Small intestine (tissue), 7 donors: ENCODE measurements around the gene CABP4. TPM values are rescaled to one million over a fixed set of nuclear protein-coding genes. Genes with fewer than 3 reads are reported as not detected.

ENCODE experiments used
- DNase-seq, 2 donors: peaks; one replicate each; pipeline versions ENCODE4 v3.0.0 to v3.0.0-alpha.2; 2013
- FAIRE-seq: peaks from 2 replicates; lab custom pipeline; 2012; peaks lifted over from hg19 to GRCh38; lab: Jason Lieb, UNC
- H3K27ac ChIP-seq, 3 donors: one replicate each; pipeline ENCODE4 v1.5.1; 2013; ENCODE audit warnings: low read length in 2 of 3, mild to moderate bottlenecking in 2 of 3, control low read depth in 1 of 3, inconsistent platforms in 1 of 3, low read depth in 1 of 3, moderate library complexity in 1 of 3
- H3K27me3 ChIP-seq, 3 donors: one replicate each; pipeline ENCODE4 v1.6.1; 2013; ENCODE audit warnings: low read length in 3 of 3, inconsistent platforms in 1 of 3; ENCODE audit not compliant: control insufficient read depth in 3 of 3, insufficient read depth in 3 of 3
- H3K36me3 ChIP-seq, 3 donors: one replicate each; pipeline ENCODE4 v1.6.1; 2013; ENCODE audit warnings: low read length in 3 of 3, inconsistent platforms in 1 of 3, low read depth in 1 of 3, mild to moderate bottlenecking in 1 of 3, moderate library complexity in 1 of 3; ENCODE audit not compliant: control insufficient read depth in 3 of 3, insufficient read depth in 2 of 3
- H3K4me1 ChIP-seq, 3 donors: one replicate each; pipeline ENCODE4 v1.6.1; 2013; ENCODE audit warnings: low read length in 2 of 3, inconsistent platforms in 1 of 3, low read depth in 1 of 3, mild to moderate bottlenecking in 1 of 3, moderate library complexity in 1 of 3; ENCODE audit not compliant: control insufficient read depth in 3 of 3, insufficient read depth in 2 of 3
- H3K4me3 ChIP-seq, 3 donors: one replicate each; pipeline ENCODE4 v1.5.1; 2013; ENCODE audit warnings: low read length in 3 of 3, control low read depth in 1 of 3, inconsistent platforms in 1 of 3, low read depth in 1 of 3, mild to moderate bottlenecking in 1 of 3, moderate library complexity in 1 of 3
- H3K9me3 ChIP-seq, 2 donors: one replicate each; pipeline ENCODE4 v1.6.1; 2013; ENCODE audit warnings: low read depth in 1 of 2, low read length in 1 of 2; ENCODE audit not compliant: control insufficient read depth in 2 of 2, insufficient read depth in 1 of 2
- WGBS, 3 donors: extraction: QIAGEN DNeasy Blood & Tissue Kit; methylation state at CpG; one replicate each; pipeline ENCODE4 v1.1.7; 2013; 5-methylcytosine and 5-hydroxymethylcytosine counted together
- polyA plus RNA-seq, 4 donors: library from polyadenylated mRNA; stranded (reverse) in 3 of 4; unstranded in 1 of 4; fragments of 200-250 nt in 3 of 4; fragments of 120-200 nt in 1 of 4; gene quantifications; one replicate each; pipeline versions ENCODE4 v1.2.1 to v1.2.3, GENCODE V29; 2013
- donor health status: healthy with polysubstance abuse.
- donor health status: control.
- donor health status: control.
- donor health status: Bipolar disorder and iron deficiency.
- donor health status: healthy.

Gene CABP4
- polyA plus RNA-seq, 4 donors: 0.27 to 1.1 (median 0.41) TPM; not detected in 1

DNA sequence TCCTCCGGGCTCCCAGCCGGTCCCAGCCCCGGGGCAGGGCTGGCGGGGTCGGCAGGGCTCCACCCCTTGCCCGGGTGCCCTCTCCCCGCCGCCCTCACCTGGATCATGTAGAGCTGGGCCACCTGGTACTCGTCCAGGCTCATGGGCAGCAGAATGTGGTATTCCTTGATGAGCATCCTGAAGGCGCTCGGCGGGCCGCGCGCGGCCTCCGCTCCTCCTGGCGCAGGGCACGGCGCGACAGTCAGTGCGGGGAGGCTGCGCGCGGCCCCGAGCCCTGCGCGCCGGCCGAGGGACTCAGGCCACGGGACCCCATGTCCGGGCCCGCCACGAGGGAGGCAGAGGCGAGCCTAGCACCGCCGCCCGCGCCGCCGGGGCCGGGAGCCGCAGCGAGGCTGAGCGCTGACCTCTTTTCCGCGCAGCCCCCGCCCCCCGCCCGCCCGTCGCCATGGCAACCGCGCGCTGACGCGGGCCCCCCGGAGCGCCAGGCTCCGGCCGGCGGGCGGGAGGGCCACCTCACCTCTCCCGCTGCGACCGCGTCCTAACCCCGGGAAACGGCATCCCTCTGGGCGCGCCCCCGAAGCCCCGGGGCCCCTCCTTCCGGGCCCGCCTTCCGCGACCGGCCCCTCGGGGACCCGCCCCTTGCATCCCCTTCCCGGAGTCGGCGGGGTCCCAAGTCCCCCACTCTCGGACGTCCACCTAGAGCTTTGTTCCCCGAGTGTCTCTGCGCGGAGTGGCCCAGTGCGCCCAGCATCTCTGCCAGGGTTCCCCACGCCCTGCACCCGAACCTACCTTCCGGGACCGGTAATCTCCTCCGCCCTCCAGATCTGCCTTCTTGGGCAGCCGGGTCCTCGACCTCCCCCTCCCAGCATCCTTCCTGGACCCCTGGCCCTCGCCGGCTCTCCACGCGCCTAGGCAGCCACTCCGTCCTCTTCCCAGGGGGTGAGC is 49.1 kb downstream of the CABP4 start:
- FAIRE-seq (no peak), DNase-seq (peak; percentile 44 to 64)
- Histone ChIP-seq H3K27ac (peak overlapping the region; percentile 95 to 100 (median 97)), H3K9me3 (no peaks in the 10 kb centered on the region), H3K27me3 (no peaks in the 10 kb centered on the region), H3K4me3 (peak overlapping the region; percentile 68 to 86 (median 68)), H3K36me3 (peaks cover 0 to 55% (median 3%) of the 10 kb centered on the region in 3 donors), H3K4me1 (peaks cover 0 to 46% (median 8%) of the 10 kb centered on the region in 3 donors)
- WGBS, 3 donors: 1 to 2% (median 2%) methylated on average over 74 to 101 of the region's 101 CpGs

DNA sequence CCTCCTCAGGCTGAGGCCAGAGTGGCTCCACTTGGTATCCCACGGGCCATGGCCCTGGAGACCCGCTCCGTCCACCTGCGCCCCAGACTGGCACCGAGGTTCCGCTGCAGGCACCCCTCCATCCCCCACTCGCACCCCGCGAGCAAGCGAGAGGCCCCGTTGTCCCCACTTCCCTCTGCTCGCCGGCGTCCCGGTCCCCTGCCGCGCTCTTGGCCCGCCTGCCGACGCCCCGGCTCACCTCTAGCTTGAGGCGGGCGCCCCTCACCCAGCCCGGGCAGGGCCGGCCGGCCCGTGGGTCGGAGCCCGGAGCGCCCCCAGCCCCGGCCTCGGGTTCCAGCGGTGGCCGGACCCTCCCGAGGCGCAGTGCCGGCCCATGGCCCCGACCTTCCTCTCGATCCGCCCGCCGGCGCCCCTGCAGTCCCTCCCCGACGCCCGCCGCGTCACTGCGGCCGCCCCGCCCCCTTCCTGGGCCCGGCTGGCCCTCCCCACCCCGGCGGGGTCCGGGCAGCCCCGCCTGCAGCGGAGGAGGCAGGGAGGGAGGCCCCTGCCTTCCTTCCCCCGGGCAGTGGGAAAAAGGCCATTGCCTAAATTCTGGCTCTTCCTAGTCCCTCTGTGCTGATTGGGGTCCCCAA is 49.9 kb downstream of the CABP4 start, which contains the start of gene PITPNM1:
PITPNM1 (minus strand) TSS at position 414 of the 632 bp plus-strand sequence. CDS start 1,183 bp downstream, outside the sequence.
- no peaks in the 10 kb centered on the region for H3K27me3 ChIP-seq
- peak within 1 kb of the TSS; percentile 68 to 86 (median 83) for H3K4me3 ChIP-seq
- H3K4me1 ChIP-seq: peaks cover 0 to 54% (median 8%) of the 10 kb centered on the region in 3 donors
- peak; percentile 79 to 89 for DNase-seq
- FAIRE-seq: no peak
- H3K9me3 ChIP-seq: no peaks in the 10 kb centered on the region
- WGBS, 3 donors: 0 to 1% (median 1%) methylated on average over 35 to 58 of the region's 58 CpGs
- peaks cover 0 to 47% (median 3%) of the 10 kb centered on the region in 3 donors for H3K36me3 ChIP-seq
- peak within 1 kb of the TSS; percentile 95 to 100 (median 97) for H3K27ac ChIP-seq

DNA sequence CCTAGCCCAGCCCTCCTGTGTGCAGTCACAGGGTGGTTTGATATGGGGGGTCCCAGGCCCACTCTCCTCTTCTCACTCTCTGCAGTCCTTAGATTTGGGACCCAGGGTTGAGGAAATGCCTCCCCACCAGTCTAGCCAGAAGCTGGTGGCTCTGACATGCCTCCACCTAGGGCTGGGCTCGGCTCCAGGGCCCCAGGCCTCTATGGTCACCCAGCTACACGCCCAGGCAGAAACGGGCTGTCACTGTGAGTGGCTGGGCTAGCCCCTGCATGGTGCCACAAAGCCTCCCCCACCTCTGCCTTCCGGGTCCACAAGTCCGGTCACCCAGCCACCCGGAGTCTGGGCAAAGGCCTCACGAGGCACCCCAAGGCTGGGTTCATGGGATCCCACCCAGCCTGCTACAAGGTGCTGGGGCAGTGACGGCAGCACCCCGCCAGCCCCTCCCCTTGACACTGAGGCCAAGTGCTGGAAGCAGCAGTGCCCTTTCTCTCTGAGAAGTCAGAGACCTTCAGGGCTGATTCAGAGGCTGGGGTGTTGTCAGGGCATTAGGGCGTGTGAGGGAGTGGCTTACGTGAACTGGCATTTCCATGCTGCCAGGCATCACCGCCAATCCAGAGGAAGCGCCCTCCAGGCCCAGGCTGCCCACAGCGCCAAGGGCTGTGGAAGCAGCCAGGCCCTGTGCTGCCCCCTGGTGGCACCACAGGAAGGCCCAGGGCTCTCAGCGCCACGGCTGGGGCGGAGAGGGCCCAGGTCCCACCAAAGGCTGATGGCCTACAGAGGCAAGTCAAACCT is 50.6 kb downstream of the CABP4 start:
- Histone ChIP-seq H3K4me1 (peaks cover 2 to 60% (median 8%) of the 10 kb centered on the region in 3 donors), H3K27ac (peak overlapping the region; percentile 94 to 100 (median 97)), H3K36me3 (peaks cover 0 to 42% (median 3%) of the 10 kb centered on the region in 3 donors), H3K27me3 (no peaks in the 10 kb centered on the region), H3K4me3 (peak overlapping the region in 2 of 3 donors; percentile 83 to 86), H3K9me3 (no peaks in the 10 kb centered on the region)
- WGBS, 3 donors: 1 to 14% (median 4%) methylated on average over 17 of the region's 17 CpGs
- DNase-seq (peak; percentile 97 to 99), FAIRE-seq (no peak)

DNA sequence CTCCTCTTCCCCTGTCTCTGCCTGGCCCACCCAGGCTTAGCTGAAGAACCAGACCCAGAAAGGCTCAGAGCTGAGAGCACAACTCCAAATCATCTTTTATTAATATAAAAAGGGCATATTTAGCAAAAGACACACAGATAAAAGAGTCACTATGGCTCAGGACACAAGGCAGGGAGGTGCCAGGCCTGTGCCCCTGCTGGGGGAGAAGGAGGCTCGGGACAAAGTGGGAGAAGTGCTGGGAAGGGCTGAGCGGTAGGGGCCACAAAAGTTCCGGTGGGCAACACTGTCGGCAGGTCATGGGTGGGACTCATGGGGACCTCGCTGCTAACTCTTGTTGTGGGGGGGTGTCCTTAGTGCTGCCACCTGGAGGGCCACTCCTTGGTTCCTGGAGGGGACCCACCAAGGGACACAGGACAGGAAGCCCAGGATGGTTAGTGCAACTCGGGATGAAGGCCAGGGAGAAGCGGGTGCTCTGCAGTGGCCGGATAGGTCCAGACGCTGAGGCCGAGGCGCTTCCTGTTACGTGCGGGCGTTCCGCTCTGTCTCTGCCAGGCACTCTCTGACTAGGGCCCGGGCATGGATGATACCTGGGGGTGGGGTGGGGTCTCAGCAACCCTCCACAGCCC is 51.4 kb downstream of the CABP4 start:
- DNase-seq: no peak
- H3K36me3 ChIP-seq: peaks cover 0 to 36% (median 3%) of the 10 kb centered on the region in 3 donors
- peaks cover 2 to 62% (median 8%) of the 10 kb centered on the region in 3 donors for H3K4me1 ChIP-seq
- WGBS, 3 donors: 30 to 78% (median 47%) methylated on average over 16 of the region's 16 CpGs
- no peaks in the 10 kb centered on the region for H3K27me3 ChIP-seq
- peak overlapping the region in 2 of 3 donors; percentile 59 to 83 for H3K4me3 ChIP-seq
- peak overlapping the region; percentile 94 to 100 (median 97) for H3K27ac ChIP-seq
- FAIRE-seq: no peak
- no peaks in the 10 kb centered on the region for H3K9me3 ChIP-seq

DNA sequence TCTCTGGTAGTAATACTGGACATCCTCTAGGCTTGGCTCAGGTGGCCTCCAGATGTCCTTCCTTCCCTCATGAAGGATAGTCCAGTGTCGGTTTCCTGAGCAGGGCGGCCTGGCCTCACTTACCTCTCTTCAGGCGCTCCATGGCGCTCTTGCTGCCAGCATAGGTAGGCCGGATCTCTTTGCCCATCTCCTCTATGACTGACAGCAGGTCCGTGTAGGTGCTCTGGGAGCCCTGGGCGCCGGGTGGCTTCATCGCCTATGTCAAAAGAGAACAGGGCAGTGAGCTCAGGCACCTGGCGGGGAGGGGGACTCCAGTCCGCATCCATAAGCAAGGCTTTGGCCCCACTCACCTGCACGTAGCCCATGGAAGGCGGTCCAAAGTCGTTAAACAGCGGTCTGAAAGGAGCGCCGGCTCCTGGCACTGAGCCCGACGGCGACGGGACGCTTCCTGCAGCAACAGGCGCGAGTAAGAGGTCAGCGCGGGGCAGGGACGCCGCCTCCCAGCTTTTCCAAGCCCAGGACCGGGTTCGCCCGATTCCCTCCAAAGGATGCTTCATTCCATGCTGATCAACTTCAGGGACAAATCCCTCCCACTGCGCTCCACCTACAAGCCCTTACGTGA is 52.2 kb downstream of the CABP4 start:
- H3K36me3 ChIP-seq: peaks cover 0 to 28% (median 0%) of the 10 kb centered on the region in 3 donors
- no peaks in the 10 kb centered on the region for H3K9me3 ChIP-seq
- peaks cover 2 to 60% (median 8%) of the 10 kb centered on the region in 3 donors for H3K4me1 ChIP-seq
- DNase-seq: peak in 1 of 2 donors; percentile 88
- H3K27ac ChIP-seq: peak overlapping the region; percentile 94 to 100 (median 97)
- H3K4me3 ChIP-seq: peak overlapping the region; percentile 17 to 83 (median 59)
- no peak for FAIRE-seq
- no peaks in the 10 kb centered on the region for H3K27me3 ChIP-seq
- WGBS, 3 donors: 8 to 22% (median 14%) methylated on average over 33 of the region's 33 CpGs

DNA sequence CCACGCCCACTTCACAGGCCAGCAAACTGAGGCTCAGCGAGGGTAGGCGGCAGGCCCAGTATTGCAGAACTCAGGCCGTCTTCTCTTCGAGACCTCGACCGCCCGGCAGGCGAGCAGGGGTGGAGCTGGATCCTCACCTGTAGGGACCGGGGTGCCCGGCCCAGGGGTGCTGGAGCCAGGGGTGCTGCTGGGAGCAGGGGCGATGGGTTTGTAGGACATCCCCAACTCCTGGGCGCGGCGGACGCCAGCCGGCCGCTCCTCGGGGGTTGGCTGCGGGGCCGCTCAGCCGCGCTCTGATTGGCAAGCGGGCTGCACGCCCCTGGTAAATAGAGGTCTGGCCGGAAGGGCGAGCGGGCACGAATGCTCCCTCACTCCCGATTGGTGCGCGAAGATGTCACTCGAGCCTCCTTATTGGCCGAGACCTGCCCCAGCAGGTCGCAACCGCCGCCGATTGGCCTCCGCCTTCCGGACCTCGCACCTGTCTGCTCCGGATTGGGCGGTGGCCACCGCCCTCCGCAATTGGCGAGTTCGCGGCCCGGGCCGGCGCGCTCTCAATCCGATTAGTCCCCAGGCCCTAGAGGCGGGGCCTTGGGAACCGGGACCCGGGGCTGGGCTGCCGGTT is 52.8 kb downstream of the CABP4 start, which contains the start of gene CDK2AP2:
CDK2AP2 (minus strand) TSS at position 299 of the 622 bp plus-strand sequence; CDS start at position 219, 80 bp downstream.
- Histone ChIP-seq H3K9me3 (no peaks in the 10 kb centered on the region), H3K27me3 (no peaks in the 10 kb centered on the region), H3K27ac (peak within 1 kb of the TSS; percentile 94 to 100 (median 97)), H3K36me3 (peaks cover 0 to 24% (median 0%) of the 10 kb centered on the region in 3 donors), H3K4me1 (peaks cover 2 to 60% (median 8%) of the 10 kb centered on the region in 3 donors), H3K4me3 (peak within 1 kb of the TSS; percentile 59 to 83 (median 79))
- whole genome bisulfite sequencing, 3 donors: 0% methylated on average over 46 to 57 of the region's 57 CpGs
- FAIRE-seq (no peak), DNase-seq (peak; percentile 99 to 100)
